IPS DF 19.7 (cell line): ENCODE results near the gene DRAM1.
"Not testable (repeated sequence)": the region's sequence is repeated elsewhere in the genome, so short reads cannot be mapped to it uniquely, and the experiment has no call there.

Experiments
- DNase-seq: peaks from one replicate; pipeline ENCODE4 v3.0.0-alpha.2; 2013; ENCODE audit warnings: low read depth, low spot score

Gene DRAM1

DNA sequence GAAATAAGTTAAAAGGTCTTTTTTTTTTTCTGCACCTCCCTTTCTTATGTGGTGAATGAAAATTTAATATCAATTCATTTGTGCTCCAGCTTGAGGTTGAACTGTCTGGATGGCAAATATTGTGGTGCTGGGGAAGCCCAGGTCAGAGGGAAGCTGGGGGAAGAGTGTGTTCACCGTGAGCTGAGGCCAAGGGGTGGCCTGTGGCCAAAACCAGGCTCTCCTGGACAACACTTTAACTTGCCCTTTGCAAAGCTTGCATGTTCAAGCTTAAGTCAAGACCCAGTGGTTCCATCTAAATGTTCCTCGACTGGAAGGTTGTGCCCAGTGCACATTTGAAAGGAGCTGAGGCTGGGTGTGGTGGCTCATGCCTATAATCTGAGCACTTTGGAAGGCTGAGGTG lies 28.8 kb downstream of the DRAM1 start:
- no peak for DNase-seq

DNA sequence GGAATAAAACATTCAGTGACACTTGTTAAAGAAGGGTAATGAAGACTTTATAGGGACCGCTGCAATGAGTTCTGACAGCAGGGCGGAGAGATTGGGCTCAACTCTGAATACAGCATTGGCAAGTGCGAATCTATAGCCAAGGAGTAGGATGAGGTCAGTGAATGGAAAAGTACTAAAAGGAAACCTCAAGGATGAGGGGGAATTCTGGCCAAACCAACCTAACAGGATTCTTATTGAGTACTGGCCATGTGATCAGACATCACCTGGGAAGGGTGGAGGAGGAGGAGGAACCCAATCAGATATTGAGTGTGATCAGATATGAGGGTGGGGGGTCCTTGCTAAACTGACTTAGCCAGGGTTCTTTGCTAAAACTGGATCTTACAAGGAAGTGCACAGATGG lies 31.0 kb downstream of the DRAM1 start:
- no peak for DNase-seq

DNA sequence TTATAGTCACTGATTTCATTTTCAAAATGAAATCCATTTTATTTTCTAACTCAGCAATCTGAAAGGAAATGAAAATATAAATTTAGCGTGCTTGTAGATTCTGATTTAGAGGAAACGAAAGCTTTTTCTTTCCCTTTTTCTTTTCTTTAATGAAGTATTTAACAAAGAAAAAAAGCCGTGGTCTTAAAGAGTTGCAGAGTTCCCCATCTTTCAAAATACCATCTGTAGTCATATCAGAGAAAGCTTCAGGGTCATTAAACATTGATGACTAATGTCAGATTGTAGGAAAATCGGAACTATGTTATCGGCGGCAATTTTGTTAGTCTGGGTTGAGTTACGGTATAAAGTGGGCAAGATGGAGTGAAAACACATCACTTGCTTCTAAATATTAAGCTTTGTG lies 32.3 kb downstream of the DRAM1 start:
- no peak for DNase-seq

DNA sequence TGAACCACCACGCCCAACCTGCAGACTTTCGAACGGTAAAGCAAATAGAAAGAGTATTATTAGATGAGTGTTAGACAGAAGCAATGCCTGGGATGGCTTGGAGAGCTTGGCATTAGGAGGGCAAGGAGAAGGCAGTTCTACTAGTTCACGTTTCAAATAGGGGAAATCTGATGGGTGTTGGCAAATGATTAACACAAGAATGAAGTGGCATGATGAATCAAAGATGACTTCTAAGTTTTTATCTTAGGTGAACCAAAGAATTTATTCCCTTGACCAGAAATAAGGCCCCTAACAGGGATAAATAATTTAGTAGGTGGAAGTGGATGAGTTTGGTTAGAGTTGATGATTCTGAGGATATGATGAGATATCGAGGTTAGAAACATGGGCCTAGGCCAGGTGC lies 38.5 kb downstream of the DRAM1 start:
- DNase-seq, result no peak

DNA sequence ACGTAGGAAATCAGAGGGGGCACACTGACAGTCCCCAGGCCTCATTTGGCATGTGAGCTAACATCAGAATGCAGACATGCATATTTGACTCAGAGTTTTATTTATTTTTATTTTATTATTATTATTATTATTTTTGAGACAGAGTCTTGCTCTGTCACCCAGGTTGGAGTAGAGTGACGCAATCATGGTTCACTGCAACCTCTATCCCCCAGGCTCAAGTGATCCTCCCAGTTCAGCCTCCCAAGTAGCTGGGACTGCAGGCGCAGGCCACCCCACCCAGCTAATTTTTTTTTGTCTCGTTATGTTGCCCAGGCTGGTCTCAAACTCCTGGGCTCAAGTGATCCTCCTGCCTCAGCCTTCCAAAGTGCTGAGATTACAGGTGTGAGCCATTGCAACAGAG lies 41.4 kb downstream of the DRAM1 start:
- not testable (repeated sequence) for DNase-seq

DNA sequence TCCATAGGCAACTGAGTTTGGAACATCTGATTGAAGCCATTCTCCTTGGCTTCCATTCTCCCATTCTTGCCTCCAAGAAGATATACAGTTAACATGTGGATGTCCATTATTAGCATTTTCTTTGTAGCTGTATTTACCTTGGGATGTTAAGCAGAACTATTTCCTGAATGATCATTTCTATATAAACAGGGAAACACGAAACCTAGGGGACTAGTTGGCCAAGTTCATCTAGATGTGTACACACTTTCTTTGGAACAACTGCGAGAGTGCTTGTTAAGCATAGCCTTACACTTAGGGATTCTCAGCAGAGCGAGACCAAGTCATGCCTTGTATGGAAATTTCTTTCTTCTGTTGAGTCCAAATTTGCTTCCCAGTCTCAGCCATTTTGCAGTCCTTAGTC lies 42.1 kb downstream of the DRAM1 start:
- no peak for DNase-seq

DNA sequence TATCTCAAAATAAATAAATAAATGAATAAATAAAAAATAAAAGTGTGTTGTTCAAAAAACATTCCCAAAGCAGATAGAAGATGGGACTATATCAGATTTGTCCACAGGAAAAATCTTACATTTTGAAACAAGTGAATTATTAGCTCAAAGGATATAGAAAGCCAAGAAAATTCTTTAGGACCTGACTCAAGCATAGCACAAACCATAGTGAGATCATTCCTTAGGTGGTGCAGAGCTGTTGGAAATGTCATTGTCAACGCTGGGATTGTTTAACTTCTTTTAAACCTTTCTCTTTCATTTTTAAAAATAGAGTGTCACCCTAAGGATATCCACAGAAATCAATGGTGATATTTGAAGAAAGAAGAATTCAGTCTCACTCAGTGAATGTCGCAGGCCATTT lies 43.5 kb downstream of the DRAM1 start:
- DNase-seq, result no peak

DNA sequence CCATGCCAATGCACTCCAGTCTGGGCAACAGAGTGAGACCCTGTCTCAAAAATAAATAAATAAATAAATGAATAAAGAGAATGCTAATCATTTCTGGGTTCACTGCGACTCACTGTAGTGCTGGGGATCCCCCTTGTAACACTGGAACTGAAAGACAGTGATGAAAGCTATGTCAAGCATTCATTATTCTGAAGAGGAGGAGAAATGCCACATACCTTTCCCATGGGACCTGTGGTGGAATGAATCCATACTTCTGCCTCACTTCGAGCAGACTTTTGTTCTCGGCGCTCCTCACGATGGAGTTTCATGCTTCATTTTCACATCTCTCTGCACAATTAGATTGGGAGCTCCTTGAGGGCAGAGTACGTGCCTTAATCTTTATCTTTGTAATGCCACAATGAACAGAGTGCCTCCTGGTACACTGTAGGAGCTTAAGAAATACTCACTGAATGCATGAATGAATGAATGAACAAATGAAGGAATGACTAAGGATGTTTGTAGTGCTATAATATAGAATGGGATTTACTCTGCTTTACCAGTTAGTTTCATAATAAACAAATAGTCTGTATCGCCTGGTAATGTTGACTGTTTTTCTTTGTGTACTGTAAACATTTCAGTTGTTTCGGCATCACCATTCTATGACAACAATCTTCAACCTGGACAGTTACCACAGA lies 45.8 kb downstream of the DRAM1 start:
- no peak for DNase-seq

DNA sequence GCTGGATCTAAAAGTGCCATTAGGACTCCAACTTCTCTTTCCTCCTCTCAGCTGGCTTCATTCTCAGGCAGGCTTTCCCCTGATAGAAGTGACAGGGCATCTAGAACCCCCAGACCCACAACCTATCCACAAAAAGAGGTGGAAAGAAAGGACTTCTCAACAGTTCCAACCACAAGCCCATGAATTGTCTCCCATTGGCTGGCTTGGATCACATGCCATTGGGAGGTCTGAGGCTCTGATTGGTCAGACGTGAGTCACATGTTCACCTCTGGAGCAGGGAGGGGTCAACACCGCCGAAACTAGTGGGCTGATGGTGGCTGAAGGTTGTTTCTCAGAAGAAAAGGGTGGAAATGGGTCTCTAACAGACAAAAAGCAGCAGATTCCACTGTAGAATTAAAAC lies 47.2 kb downstream of the DRAM1 start:
- no peak for DNase-seq

DNA sequence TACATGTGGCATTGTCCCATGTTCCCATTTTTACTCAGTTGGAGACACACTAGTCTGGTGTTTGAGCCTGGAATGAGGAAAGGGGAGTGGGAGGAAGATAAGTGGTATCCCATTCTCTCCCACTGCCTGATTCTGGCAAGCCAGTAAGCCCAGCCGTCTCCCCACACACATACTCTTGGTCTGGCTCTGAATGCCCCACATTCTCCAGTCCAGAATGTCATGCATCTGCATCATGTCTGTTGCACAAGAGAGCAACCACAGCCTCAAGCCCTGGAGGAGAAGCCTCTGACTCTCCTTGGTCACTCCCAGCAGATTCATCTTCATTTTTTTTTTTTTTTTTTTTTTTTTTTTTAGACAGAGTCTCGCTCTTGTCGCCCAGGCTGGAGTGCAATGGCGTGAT lies 48.0 kb downstream of the DRAM1 start:
- DNase-seq, result no peak

DNA sequence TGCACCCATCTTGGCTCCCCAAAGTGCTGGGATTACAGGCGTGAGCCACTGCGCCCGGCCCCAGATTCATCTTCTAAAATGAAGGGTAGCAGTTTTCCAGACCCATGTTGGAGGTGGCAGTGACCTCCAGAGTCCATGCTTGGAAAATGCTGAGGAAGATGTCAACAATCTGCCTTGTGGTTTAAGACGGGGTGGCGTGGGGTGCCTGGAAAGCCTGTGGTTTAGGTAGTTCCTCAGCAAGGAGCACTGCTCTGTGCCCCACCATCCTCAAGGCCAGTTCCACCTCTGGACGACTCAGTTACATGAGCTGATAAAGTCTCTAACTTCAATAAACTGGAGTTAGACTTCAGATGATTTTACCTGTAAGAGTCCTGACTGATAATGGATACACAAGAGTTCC lies 48.6 kb downstream of the DRAM1 start:
- DNase-seq, result no peak

DNA sequence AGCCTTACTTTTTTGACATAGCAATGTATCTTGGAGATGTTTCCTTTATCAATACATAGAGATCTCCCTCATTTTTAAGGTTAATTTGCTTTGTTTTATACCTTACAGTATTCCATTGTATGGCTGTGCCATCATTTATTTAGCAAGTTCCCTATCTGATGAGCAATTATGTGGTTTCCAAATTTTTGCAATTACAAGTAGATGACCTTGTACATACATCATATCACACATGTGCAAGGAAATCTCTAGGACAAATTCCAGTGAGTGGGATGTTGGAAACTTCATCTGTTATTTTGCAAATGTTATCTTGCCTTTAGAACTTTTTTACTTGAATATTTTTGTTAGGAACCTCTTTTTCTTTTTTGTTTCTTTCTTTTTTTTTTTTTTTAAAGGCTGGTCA lies 49.7 kb downstream of the DRAM1 start:
- no peak for DNase-seq

DNA sequence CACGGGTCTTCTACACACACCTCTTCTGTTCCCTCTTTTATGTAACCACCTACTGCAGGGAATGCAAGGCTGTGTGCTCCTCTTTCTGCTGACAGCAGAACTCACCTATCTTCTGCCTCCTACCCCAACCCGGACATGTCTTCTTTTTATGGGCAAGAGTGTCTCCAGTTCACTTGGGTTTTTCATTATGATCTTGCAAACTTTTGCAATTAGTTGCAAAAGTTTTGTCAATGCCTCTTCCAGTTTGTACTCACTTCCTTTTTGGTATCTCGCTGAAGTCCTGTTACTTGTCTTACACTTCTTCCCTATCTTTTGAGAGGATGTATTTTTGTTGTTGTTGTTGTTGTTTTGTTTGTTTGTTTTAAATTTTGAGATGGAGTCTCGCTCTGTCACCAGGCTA lies 50.6 kb downstream of the DRAM1 start:
- DNase-seq, result no peak

DNA sequence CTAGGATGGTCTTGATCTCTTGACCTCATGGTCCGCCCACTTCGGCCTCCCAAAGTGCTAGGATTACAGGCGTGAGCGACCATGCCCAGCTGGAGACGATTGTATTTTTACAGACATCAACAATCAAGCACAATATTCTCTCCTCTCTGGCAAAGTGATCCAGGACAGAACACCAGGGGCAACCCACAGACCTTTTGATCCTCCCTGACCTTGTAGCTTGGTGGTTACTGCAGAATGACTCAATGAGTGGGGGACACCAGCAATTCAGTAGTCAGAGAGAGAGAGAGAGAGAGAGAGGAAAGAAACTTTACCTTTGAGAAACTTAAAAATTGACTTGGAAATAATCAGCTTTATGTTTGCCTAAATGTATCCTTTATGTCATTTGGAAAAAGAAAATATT lies 51.2 kb downstream of the DRAM1 start:
- DNase-seq, result no peak

DNA sequence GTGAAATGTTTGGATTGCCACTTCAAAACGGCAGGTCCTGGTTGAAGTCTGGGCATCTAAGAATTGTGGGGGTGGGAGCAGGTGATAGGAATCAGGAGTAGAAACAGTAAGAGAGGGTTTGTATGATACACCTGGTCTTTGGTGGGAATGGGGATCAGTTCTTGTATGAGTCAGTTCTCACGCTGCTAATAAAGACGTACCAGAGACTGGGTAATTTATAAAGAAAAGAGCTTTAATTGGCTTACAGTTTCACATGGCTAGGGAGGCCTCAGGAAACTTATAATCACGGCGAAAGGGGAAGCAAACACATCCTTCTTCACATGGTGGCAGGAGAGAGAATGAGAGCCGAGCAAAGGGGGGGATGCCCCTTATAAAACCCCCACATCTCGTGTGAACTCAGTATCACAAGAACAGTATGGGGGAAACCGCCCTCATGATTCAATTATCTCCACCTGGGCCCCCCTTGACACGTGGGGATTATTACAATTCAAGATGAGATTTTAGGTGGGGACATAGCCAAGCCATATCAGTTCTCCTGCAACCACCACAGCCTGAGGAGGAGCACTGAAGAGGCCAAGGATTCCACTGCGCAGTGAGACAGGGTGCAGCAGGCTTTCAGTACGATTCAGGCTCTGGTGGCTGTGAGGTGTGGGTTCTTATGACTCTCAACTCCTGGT lies 52.1 kb downstream of the DRAM1 start:
- no peak for DNase-seq

DNA sequence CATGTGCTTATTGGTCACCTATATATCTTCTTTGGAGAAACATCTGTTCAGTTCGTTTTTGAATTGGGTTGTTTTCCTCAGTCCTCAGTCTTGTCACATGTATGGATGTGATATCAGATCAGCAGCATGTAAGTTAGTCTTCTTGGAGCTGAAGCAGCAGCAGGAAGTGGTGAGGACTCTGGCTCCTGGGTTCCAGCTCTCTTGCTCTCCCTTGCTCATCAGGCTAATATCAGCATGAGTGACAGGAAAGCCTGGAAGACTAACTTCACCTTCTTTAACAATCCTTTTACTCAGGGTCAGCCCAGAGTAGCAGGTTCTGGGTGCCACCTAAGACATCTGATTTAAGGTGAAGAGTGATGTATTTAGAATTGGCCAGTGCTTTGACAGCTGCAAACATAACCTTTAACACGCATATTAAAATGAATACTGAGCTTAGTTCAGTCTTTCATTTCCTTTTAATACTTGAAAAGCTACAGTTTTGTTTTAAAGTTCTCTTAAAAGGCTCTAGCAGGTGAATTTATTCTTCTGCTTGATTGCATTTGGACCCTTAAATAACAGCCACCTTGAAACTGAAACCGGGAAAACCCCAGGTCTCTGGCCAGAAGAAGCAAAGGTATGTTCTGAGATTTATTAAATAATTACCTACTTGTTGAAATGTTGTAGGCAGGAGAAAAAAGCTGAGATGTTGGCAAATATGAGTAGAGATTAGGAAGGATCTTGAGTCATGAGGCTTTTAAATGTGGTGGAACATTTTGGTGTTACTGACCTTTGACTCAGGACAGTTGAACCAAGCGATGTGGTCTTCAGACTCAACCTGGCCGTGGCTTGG lies 54.3 kb downstream of the DRAM1 start:
- no peak for DNase-seq

DNA sequence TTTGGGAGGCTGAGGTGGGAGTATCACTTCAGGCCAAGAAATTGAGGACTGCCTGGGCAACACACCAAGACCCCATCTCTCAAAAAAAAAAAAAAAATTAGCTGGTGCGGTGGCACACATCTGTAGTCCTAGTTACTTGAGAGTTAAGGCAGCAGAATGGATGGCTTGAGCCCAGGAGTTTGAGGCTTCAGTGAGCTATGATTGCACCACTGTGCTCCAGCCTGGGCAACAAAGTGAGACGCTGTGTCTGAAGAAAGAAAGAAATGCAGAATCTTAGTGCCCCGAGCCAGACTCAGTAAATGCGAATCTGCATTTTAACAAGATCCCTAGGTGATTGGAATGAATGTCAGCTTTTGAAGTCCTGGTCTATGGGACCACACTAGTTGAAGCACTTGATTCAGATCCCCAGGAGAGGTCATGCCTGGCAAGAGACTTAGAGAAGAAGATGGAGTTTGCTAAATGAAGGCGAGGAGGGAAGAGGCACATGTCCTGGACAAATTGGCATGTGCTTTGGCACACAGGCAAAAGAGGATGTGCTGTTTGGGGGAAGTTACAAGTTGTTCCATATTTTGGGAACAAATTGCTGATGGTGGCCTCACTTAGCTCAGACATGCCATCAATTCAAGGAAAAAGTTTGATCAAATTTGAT lies 56.6 kb downstream of the DRAM1 start:
- DNase-seq, result no peak

DNA sequence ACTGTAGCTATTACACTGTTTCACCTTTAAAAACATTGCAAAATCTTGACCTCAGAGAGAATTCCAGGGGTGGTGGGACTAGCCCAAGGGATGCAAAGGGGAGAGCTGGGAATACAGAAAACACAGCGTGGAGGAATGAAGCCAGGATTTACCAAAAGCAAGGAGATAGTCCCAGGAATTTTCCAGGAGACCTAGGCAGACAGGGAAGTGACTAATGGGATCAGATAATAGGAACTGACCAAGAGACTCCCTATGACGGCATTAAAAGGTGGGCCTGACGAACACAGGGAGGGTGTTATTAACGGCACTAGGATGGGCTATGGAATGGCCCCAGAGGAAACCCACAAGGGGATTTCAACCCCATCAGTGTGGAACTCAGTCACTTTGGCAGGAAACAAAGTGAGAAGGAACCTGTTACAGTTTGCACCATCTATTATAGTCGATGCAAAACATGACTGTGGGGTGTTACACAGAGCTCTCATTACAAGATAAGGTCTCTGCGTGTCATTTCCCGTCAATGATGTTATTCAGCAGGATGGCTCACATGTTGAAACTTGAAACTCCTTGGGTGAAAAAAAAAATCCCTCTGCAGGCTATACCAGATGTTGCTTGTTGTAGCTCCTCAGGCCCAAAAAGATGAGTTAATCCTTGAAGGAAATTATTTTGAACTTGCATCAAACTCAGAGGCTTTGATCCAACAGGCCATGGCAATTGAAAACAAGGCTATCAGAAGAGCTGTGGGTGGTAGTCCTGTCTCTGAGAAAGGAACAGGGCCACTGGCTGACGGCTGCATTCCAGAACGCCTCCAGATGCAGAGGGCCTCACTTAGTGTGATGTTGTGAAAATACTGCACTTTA lies 58.7 kb downstream of the DRAM1 start:
- no peak for DNase-seq

DNA sequence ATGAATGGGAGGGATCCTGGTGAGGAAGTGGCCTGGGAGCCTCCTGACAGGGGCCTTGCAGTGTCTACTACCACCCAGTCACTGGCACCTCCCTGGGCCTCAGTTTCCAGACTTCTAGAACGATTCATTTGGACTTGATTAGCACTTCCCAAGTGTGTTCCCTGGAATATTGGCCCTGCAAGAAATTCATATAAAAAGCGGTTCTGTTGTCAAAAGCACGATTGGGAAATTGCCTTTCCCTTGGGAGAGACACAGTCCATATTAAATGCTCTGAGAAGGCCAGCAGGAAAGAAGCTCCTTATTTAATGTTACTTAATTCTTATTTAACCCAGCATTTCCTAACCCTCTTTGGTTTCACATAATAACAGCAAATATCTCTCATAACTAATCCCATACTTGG lies 61.9 kb downstream of the DRAM1 start:
- no peak for DNase-seq

DNA sequence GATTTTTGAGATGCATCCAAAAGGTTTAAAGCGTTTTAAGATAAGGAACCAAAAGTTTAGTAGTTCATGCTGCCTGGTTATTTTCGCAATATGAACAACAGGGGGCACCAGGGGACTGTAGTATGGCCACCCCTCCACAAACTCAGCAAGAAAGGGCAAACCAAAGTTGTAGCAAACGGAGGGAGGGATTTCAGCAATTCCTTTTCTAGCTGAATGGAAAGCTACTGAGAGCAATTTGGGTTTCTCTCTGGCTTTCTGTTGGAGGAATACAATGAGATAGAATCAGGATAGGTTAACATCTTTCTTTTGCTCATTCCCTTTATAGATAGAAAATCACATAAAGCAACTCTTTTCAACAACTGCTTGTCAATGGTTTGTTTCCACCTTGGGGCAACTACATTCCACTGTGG lies 62.5 kb downstream of the DRAM1 start:
- DNase-seq, result peak; percentile 59

DNA sequence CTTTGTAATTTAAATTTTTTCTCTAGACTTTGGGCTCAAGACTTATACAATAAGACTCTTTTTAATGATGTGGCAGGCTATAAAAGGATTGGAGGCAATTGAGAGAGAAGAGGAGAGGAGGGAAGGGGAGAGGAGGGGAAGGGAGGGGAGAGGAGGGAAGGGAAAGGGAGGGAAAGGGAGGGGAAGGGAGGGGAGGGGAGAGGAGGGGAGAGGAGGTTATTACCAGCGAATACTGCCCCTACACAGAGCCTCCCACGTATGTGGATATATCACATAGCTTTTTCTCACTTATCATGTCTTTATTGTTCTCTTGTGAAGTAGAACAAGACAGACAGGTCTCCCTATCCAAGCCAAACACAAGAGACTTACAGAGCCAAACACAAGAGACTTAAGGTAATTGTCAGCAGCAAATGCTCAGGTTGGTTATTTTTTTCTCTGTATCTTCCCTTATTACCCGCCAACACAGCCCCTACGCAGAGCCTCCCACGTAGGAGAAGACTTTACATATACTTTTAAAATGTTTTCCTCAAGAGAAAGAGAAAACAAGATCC lies 63.1 kb downstream of the DRAM1 start:
- no peak for DNase-seq
